Activated CD8-positive, alpha-beta memory T cell treated with anti-CD3 and anti-CD28 coated beads for 1 hour (primary cell): ENCODE data around the gene EEFSEC.

Source experiments
- DNase-seq, 2 donors: peaks; one replicate each; pipeline ENCODE4 v3.0.0-alpha.2; 2020; ENCODE audit warnings: low read depth in 1 of 2; ENCODE audit errors: extremely low read depth in 1 of 2

The EEFSEC gene

GRCh38 chr3:128343287-128344051, 190.2 kb downstream of the EEFSEC start:
- no peak for DNase-seq

- DNase-seq: no peak
These were observed 190.9 kb downstream of the EEFSEC start for GRCh38 chr3:128344052-128344735.

GRCh38 chr3:128345196-128345595, 191.9 kb downstream of the EEFSEC start:
- DNase-seq: no peak

- DNase-seq: no peak
These were observed 193.3 kb downstream of the EEFSEC start for GRCh38 chr3:128346562-128346961.

GRCh38 chr3:128347282-128347681, 194.0 kb downstream of the EEFSEC start:
- no peak for DNase-seq

GRCh38 chr3:128348075-128348474, 194.8 kb downstream of the EEFSEC start:
- DNase-seq: no peak

GRCh38 chr3:128348805-128349531, 195.7 kb downstream of the EEFSEC start:
- no peak for DNase-seq

- DNase-seq: no peak
These were observed 196.8 kb downstream of the EEFSEC start for GRCh38 chr3:128349963-128350599.

GRCh38 chr3:128351546-128351945, 198.3 kb downstream of the EEFSEC start:
- DNase-seq: no peak

- DNase-seq: no peak
These were observed 199.0 kb downstream of the EEFSEC start for GRCh38 chr3:128352326-128352725.

- no peak for DNase-seq
These were observed 200.2 kb downstream of the EEFSEC start for GRCh38 chr3:128353361-128353965.

GRCh38 chr3:128353991-128354687, 200.9 kb downstream of the EEFSEC start:
- DNase-seq: no peak

GRCh38 chr3:128354788-128355542, 201.7 kb downstream of the EEFSEC start:
- DNase-seq: no peak

GRCh38 chr3:128355543-128355919, 202.2 kb downstream of the EEFSEC start:
- no peak for DNase-seq

- no peak for DNase-seq
These were observed 203.5 kb downstream of the EEFSEC start for GRCh38 chr3:128356822-128357221.

- DNase-seq: no peak
These were observed 204.3 kb downstream of the EEFSEC start for GRCh38 chr3:128357538-128357937.

GRCh38 chr3:128358156-128358895, 205.0 kb downstream of the EEFSEC start:
- no peak for DNase-seq

- no peak for DNase-seq
These were observed 205.9 kb downstream of the EEFSEC start for GRCh38 chr3:128359060-128359664.
